H1 (cell line): Measurements from ENCODE around the gene TOR1B. TPM values are rescaled to one million over a fixed set of nuclear protein-coding genes. Genes with fewer than 3 reads are reported as not detected.

Source experiments
- CHD2 ChIP-seq: IDR thresholded peaks from 2 replicates; pipeline ENCODE4 v1.6.1; 2012; ENCODE audit warnings: low read length, improper control_type of control experiment
- EZH2 ChIP-seq: fragments of 200-600 bp; sonication (generic); IDR thresholded peaks from 2 replicates; pipeline ENCODE4 v1.7.1; 2012; ENCODE audit warnings: low read depth, mild to moderate bottlenecking, moderate library complexity, low read length, inconsistent platforms; ENCODE audit not compliant: severe bottlenecking
- HDAC6 ChIP-seq: IDR thresholded peaks from one replicate; pipeline ENCODE4 v1.7.1; 2012; ENCODE audit warnings: low read depth, mild to moderate bottlenecking, inconsistent platforms, low read length, moderate library complexity
- POLR2A ChIP-seq, 2 experiments: IDR thresholded peaks; 1 replicate in 1 of 2; 2 replicates in 1 of 2; pipeline ENCODE4 v1.6.1; 2011; ENCODE audit warnings: low read depth in 2 of 2, low read length in 2 of 2, mild to moderate bottlenecking in 2 of 2; ENCODE audit errors: control extremely low read depth in 1 of 2
- RNF2 ChIP-seq: fragments of 200-900, 300-1000 bp; sonication (generic); IDR thresholded peaks from 2 replicates; pipeline ENCODE4 v1.7.1; 2016; ENCODE audit warnings: borderline replicate concordance, low read depth, mild to moderate bottlenecking, antibody characterized with exemption, low read length; ENCODE audit not compliant: poor library complexity, severe bottlenecking; ENCODE audit errors: missing control alignments
- RXRA ChIP-seq: IDR thresholded peaks from 2 replicates; pipeline ENCODE4 v1.6.1; 2011; ENCODE audit warnings: low read depth, mild to moderate bottlenecking, low read length, moderate library complexity; ENCODE audit not compliant: insufficient read depth
- TAF7 ChIP-seq: optimal IDR thresholded peaks from 2 replicates; pipeline ENCODE3; 2011; ENCODE audit warnings: low read depth, mild to moderate bottlenecking, inconsistent platforms, low read length, moderate library complexity, borderline replicate concordance
- polyA plus RNA-seq, 7 experiments: library from polyadenylated mRNA; depleted of rRNA in 3 of 7; stranded (reverse) in 5 of 7; unstranded in 2 of 7; fragments of >200 nt in 5 of 7; fragments of 200-250 nt in 2 of 7; gene quantifications; 1 replicate in 5 of 7; 2 replicates in 1 of 7; 4 replicates in 1 of 7; pipeline versions ENCODE4 v1.2.1 to v1.2.3, GENCODE V29; 2011 to 2013; ENCODE audit warnings: missing spikeins in 2 of 7, mixed read lengths in 2 of 7
- total RNA-seq: library from RNA; stranded (reverse); fragmentation: NEBNext Ultra II Directional; extraction: Animal tissue kit (Norgen Biotek cat#: 25700); gene quantifications from 2 replicates; pipeline ENCODE4 v1.2.1, GENCODE V29; 2021

Gene TOR1B
- total and polyA plus RNA-seq, 2 of the 8 experiments (the other 6 are each of a cell fraction or from before 2014, with no cell fraction given): 11.4 to 17.4 TPM

DNA sequence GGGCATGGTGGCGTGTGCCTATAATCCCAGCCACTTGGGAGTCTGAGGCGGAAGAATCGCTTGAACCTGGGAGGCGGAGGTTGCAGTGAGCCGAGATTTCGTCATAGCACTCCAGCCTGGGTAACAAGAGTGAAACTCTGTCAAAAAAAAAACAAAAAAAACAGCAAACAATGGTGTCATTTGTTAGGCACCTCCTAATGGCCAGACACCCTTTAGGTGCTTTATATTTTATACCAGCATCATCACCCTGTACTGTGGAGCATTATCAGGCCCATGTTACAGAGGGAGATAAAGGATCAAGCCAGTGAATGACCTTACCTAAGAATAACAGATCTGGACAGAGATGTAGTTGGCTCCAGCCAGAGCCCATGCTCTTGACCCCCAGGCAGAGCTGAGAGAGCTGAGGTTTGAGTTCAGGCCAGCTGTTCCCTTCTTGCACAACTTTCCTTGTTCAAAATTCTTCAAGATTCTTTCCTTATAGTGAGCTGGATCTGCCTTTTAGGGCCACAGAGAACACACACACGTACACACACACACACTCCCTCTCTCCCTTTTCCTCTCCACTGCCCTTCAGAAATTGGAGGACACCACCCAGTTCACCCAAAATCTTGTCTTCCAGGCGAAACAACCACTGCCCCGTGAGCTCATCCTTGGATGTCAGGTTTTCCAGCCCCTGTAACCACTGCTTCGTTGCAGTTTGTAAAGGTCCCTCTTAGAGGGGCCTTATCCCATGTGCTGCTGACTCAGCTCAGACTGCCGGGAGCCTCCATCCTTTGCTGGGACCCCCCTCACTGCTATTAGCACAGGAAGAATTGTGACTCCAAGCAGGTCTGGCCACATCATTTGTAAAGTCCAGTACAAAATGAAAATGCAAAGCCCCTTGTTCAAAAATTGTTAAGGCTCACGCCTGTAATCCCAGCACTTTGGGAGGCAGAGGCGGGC is 39.7 kb upstream of the TOR1B start (continued):
- TF ChIP-seq HDAC6: no peak
- TF ChIP-seq EZH2: no peak
- no peak for TF ChIP-seq RXRA
- TF ChIP-seq POLR2A (IDR thresholded peaks at IDR 0.05; ENCODE audit: control extremely low read depth in 1 of 2, low read depth in 2 of 2, low read length in 2 of 2): no peak
- no peak for TF ChIP-seq TAF7
- no peak for TF ChIP-seq CHD2
- TF ChIP-seq RNF2: no peak
